ENCODE data around the gene MRPL41.
"Not testable (repeated sequence)": the region's sequence is repeated elsewhere in the genome, so short reads cannot be mapped to it uniquely, and the experiment has no call there.

MRPL41 gene

GRCh38 chr9:137551264-137552021, at the start of gene MRPL41:
TSS of gene MRPL41 (plus strand) at chr9:137551879. CDS start at chr9:137552082, 203 bp downstream.
- DNase-seq (ENCODE audit: low spot score): peak; percentile 69
- FAIRE-seq: no peak

GRCh38 chr9:137502008-137502911, 49.4 kb upstream of the MRPL41 start:
- DNase-seq (ENCODE audit: low spot score): no peak
- FAIRE-seq: no peak

GRCh38 chr9:137504432-137504777, 47.3 kb upstream of the MRPL41 start:
- DNase-seq (ENCODE audit: low spot score) (no peak), FAIRE-seq (no peak)

- no peak for FAIRE-seq
- no peak for DNase-seq (ENCODE audit: low spot score)
Observed at GRCh38 chr9:137505421-137506140, 46.1 kb upstream of the MRPL41 start.

GRCh38 chr9:137506274-137506673, 45.4 kb upstream of the MRPL41 start:
- FAIRE-seq: no peak

GRCh38 chr9:137506702-137507171, 44.9 kb upstream of the MRPL41 start:
- DNase-seq (ENCODE audit: low spot score) (no peak), FAIRE-seq (no peak)

More at GRCh38 chr9:137506274-137506673, 45.4 kb upstream of the MRPL41 start:
- DNase-seq (ENCODE audit: low spot score): no peak

- FAIRE-seq (no peak), DNase-seq (ENCODE audit: low spot score) (no peak)
Observed at GRCh38 chr9:137509198-137509597, 42.5 kb upstream of the MRPL41 start.

- not testable (repeated sequence) for DNase-seq (ENCODE audit: low spot score); FAIRE-seq
Observed at GRCh38 chr9:137511126-137511525, 40.6 kb upstream of the MRPL41 start.

GRCh38 chr9:137511758-137512463, 39.8 kb upstream of the MRPL41 start:
- FAIRE-seq: no peak
- no peak for DNase-seq (ENCODE audit: low spot score)

GRCh38 chr9:137513136-137513535, 38.5 kb upstream of the MRPL41 start:
- not testable (repeated sequence) for DNase-seq (ENCODE audit: low spot score); FAIRE-seq

GRCh38 chr9:137513801-137514570, 37.7 kb upstream of the MRPL41 start:
- DNase-seq (ENCODE audit: low spot score); FAIRE-seq: not testable (repeated sequence)

GRCh38 chr9:137514691-137515337, 36.9 kb upstream of the MRPL41 start:
- FAIRE-seq (no peak), DNase-seq (ENCODE audit: low spot score) (no peak)

- DNase-seq (ENCODE audit: low spot score) (no peak), FAIRE-seq (no peak)
Observed at GRCh38 chr9:137515338-137515724, 36.3 kb upstream of the MRPL41 start.

GRCh38 chr9:137516144-137516917, 35.3 kb upstream of the MRPL41 start:
- FAIRE-seq: no peak
- no peak for DNase-seq (ENCODE audit: low spot score)

- not testable (repeated sequence) for DNase-seq (ENCODE audit: low spot score); FAIRE-seq
Observed at GRCh38 chr9:137518661-137519459, 32.8 kb upstream of the MRPL41 start.

- no peak for FAIRE-seq
Observed at GRCh38 chr9:137519553-137519952, 32.1 kb upstream of the MRPL41 start.

GRCh38 chr9:137520614-137521404, 30.9 kb upstream of the MRPL41 start:
- FAIRE-seq: no peak
- no peak for DNase-seq (ENCODE audit: low spot score)

More at GRCh38 chr9:137519553-137519952, 32.1 kb upstream of the MRPL41 start:
- no peak for DNase-seq (ENCODE audit: low spot score)

All from RCC 7860 (cell line).